ENCODE measurements around the gene ZNF710. TPM values are rescaled to one million over a fixed set of nuclear protein-coding genes. Genes with fewer than 3 reads are reported as not detected.

The ZNF710 gene
- total RNA-seq, 4 donors from 2014 or later = 7.3 to 13.2 (median 11.4) TPM

- H3K27ac ChIP-seq = peak overlapping the region in 1 of 4 donors; percentile 71
- no peaks in the 10 kb centered on the region for H3K36me3 ChIP-seq
- no peak overlapping the region for H3K4me3 ChIP-seq
- ATAC-seq = no peak
- WGBS, 2 donors (ENCODE audit: low coverage in 1 of 2) = 100% methylated on average over 3 of the region's 10 CpGs; no CpG with 5 or more reads in 1 of the 2 donors
- TF ChIP-seq CTCF (IDR thresholded peaks at IDR 0.05) (no peak), EP300 (IDR thresholded peaks at IDR 0.05) (no peak), POLR2AphosphoS5 (IDR thresholded peaks at IDR 0.05) (no peak), POLR2A (IDR thresholded peaks at IDR 0.05) (no peak)
- H3K27me3 ChIP-seq = no peaks in the 10 kb centered on the region
- H3K4me1 ChIP-seq = peaks cover 0 to 38% (median 5%) of the 10 kb centered on the region in 3 donors
- H3K9me3 ChIP-seq = no peaks in the 10 kb centered on the region
Measured at GRCh38 chr15:90020936-90021507, 19.9 kb downstream of the ZNF710 start.

- H3K4me1 ChIP-seq = peaks cover 0 to 38% (median 5%) of the 10 kb centered on the region in 3 donors
- no peak for ATAC-seq
- no peak for TF ChIP-seq POLR2A (IDR thresholded peaks at IDR 0.05)
- no peak for TF ChIP-seq POLR2AphosphoS5 (IDR thresholded peaks at IDR 0.05)
- no peak for TF ChIP-seq EP300 (IDR thresholded peaks at IDR 0.05)
- no peak for TF ChIP-seq CTCF (IDR thresholded peaks at IDR 0.05)
- H3K27me3 ChIP-seq = no peaks in the 10 kb centered on the region
- WGBS, 2 donors (ENCODE audit: low coverage in 1 of 2) = 89 to 93% methylated on average over 5 to 6 of the region's 6 CpGs
- H3K4me3 ChIP-seq = no peak overlapping the region
- H3K36me3 ChIP-seq = no peaks in the 10 kb centered on the region
- H3K27ac ChIP-seq = no peak overlapping the region
- H3K9me3 ChIP-seq = no peaks in the 10 kb centered on the region
Measured at GRCh38 chr15:90022345-90022744, 21.2 kb downstream of the ZNF710 start.

- no peaks in the 10 kb centered on the region for H3K27me3 ChIP-seq
- 79% methylated on average over 5 of the region's 6 CpGs; no CpG with 5 or more reads in 1 of the 2 donors for WGBS, 2 donors (ENCODE audit: low coverage in 1 of 2)
- peaks cover 0 to 38% (median 5%) of the 10 kb centered on the region in 3 donors for H3K4me1 ChIP-seq
- no peak overlapping the region for H3K27ac ChIP-seq
- ATAC-seq = no peak
- H3K9me3 ChIP-seq = no peaks in the 10 kb centered on the region
- no peak overlapping the region for H3K4me3 ChIP-seq
- TF ChIP-seq POLR2A (IDR thresholded peaks at IDR 0.05) = no peak
- TF ChIP-seq EP300 (IDR thresholded peaks at IDR 0.05) = no peak
- TF ChIP-seq CTCF (IDR thresholded peaks at IDR 0.05) = no peak
- TF ChIP-seq POLR2AphosphoS5 (IDR thresholded peaks at IDR 0.05) = no peak
- H3K36me3 ChIP-seq = no peaks in the 10 kb centered on the region
Measured at GRCh38 chr15:90022905-90023700, 22.0 kb downstream of the ZNF710 start.

GRCh38 chr15:90024406-90024805 is 23.3 kb downstream of the ZNF710 start:
- WGBS, 2 donors (ENCODE audit: low coverage in 1 of 2) = 96 to 100% methylated on average over 1 to 4 of the region's 4 CpGs
- no peak overlapping the region for H3K4me3 ChIP-seq
- no peak for TF ChIP-seq POLR2AphosphoS5 (IDR thresholded peaks at IDR 0.05)
- TF ChIP-seq CTCF (IDR thresholded peaks at IDR 0.05) = no peak
- TF ChIP-seq POLR2A (IDR thresholded peaks at IDR 0.05) = no peak
- no peak for TF ChIP-seq EP300 (IDR thresholded peaks at IDR 0.05)
- H3K27ac ChIP-seq = no peak overlapping the region
- no peak for ATAC-seq
- no peaks in the 10 kb centered on the region for H3K9me3 ChIP-seq
- H3K4me1 ChIP-seq = peaks cover 0 to 34% (median 4%) of the 10 kb centered on the region in 3 donors
- H3K27me3 ChIP-seq = no peaks in the 10 kb centered on the region
- H3K36me3 ChIP-seq = no peaks in the 10 kb centered on the region
